Stimulated activated naive B cell treated with anti-CD40 and anti-IgM and Interleukin-4, amounts not matched to agents 10 μg/mL and 1 μg/mL and 100 μg/mL, for 72 hours (primary cell): Measurements from ENCODE around the gene SLC28A2.
"Not testable (repeated sequence)": the region's sequence is repeated elsewhere in the genome, so short reads cannot be mapped to it uniquely, and the experiment has no call there.

Source experiments
- ATAC-seq, 2 donors: fragments of 150-1000 bp; cut with Tn5 transposase; replicated peaks; 2 replicates each; pipeline ENCODE4 v1.10.0; 2021; ENCODE audit warnings: moderate library complexity in 1 of 2
- DNase-seq: peaks from one replicate; pipeline ENCODE4 v3.0.0; 2021
- H3K27ac Mint-ChIP-seq: one replicate; pipeline ENCODE4 v1.8.0; 2022; ENCODE audit warnings: mild to moderate bottlenecking, mixed read lengths
- H3K27me3 Mint-ChIP-seq, 2 donors: one replicate each; pipeline ENCODE4 v1.8.0; 2022; ENCODE audit warnings: mixed read lengths in 2 of 2
- H3K36me3 Mint-ChIP-seq, 2 donors: one replicate each; pipeline ENCODE4 v1.8.0; 2022; ENCODE audit warnings: mixed read lengths in 2 of 2, mild to moderate bottlenecking in 1 of 2
- H3K4me1 Mint-ChIP-seq, 2 donors: one replicate each; pipeline ENCODE4 v1.8.0; 2022; ENCODE audit warnings: mixed read lengths in 2 of 2, mild to moderate bottlenecking in 1 of 2
- H3K4me3 Mint-ChIP-seq, 2 donors: one replicate each; pipeline ENCODE4 v1.8.0; 2022; ENCODE audit warnings: mild to moderate bottlenecking in 2 of 2, mixed read lengths in 2 of 2, moderate library complexity in 1 of 2
- H3K9me3 Mint-ChIP-seq, 2 donors: one replicate each; pipeline ENCODE4 v1.8.0; 2022; ENCODE audit warnings: mixed read lengths in 2 of 2, mild to moderate bottlenecking in 1 of 2

Gene SLC28A2

GRCh38 chr15:45279024-45279698 is 27.1 kb downstream of the SLC28A2 start:
- Mint-ChIP-seq H3K36me3 (peaks cover 0 to 4% of the 10 kb centered on the region in 2 donors), H3K27ac (peak overlapping the region; percentile 76), H3K27me3 (peaks cover 3 to 8% of the 10 kb centered on the region in 2 donors), H3K4me1 (peaks cover 6 to 13% of the 10 kb centered on the region in 2 donors), H3K4me3 (peak overlapping the region; percentile 89 to 91), H3K9me3 (no peaks in the 10 kb centered on the region)
- peak; percentile 97 for DNase-seq
- peak; percentile 100 for ATAC-seq

- Mint-ChIP-seq H3K4me3 (no peak overlapping the region), H3K27ac (no peak overlapping the region), H3K36me3 (peaks cover 1 to 2% of the 10 kb centered on the region in 2 donors), H3K27me3 (peaks cover 25 to 28% of the 10 kb centered on the region in 2 donors), H3K9me3 (no peaks in the 10 kb centered on the region), H3K4me1 (peaks cover 0 to under 1% of the 10 kb centered on the region in 2 donors)
- DNase-seq (no peak), ATAC-seq (no peak)
Observed at GRCh38 chr15:45285413-45285812, 33.4 kb downstream of the SLC28A2 start.

- Mint-ChIP-seq H3K4me3 (no peak overlapping the region), H3K4me1 (no peaks in the 10 kb centered on the region), H3K27ac (no peak overlapping the region), H3K36me3 (peaks cover 0 to 2% of the 10 kb centered on the region in 2 donors), H3K9me3 (no peaks in the 10 kb centered on the region), H3K27me3 (peaks cover 27 to 41% of the 10 kb centered on the region in 2 donors)
- ATAC-seq: no peak
- DNase-seq: no peak
Observed at GRCh38 chr15:45287390-45287956, 35.4 kb downstream of the SLC28A2 start.

GRCh38 chr15:45288947-45289346 is 36.9 kb downstream of the SLC28A2 start:
- H3K4me1 Mint-ChIP-seq: no peaks in the 10 kb centered on the region
- ATAC-seq: no peak
- H3K27me3 Mint-ChIP-seq: peaks cover 26 to 40% of the 10 kb centered on the region in 2 donors
- no peaks in the 10 kb centered on the region for H3K9me3 Mint-ChIP-seq
- H3K4me3 Mint-ChIP-seq: no peak overlapping the region
- no peak overlapping the region for H3K27ac Mint-ChIP-seq
- peaks cover 0 to 2% of the 10 kb centered on the region in 2 donors for H3K36me3 Mint-ChIP-seq
- DNase-seq: no peak

- DNase-seq: no peak
- Mint-ChIP-seq H3K27me3 (peaks cover 29 to 35% of the 10 kb centered on the region in 2 donors), H3K36me3 (peaks cover 6 to 11% of the 10 kb centered on the region in 2 donors), H3K9me3 (peaks cover 3 to 11% of the 10 kb centered on the region in 2 donors), H3K27ac (no peak overlapping the region), H3K4me3 (no peak overlapping the region), H3K4me1 (no peaks in the 10 kb centered on the region)
- no peak for ATAC-seq
Observed at GRCh38 chr15:45291822-45292582, 40.0 kb downstream of the SLC28A2 start.

GRCh38 chr15:45293326-45293725 is 41.3 kb downstream of the SLC28A2 start:
- not testable (repeated sequence) for H3K4me1 Mint-ChIP-seq, DNase-seq, H3K4me3 Mint-ChIP-seq, H3K27ac Mint-ChIP-seq, ATAC-seq
- Mint-ChIP-seq H3K9me3 (peaks cover 9 to 18% of the 10 kb centered on the region in 2 donors), H3K27me3 (peaks cover 27 to 38% of the 10 kb centered on the region in 2 donors), H3K36me3 (peaks cover 6 to 13% of the 10 kb centered on the region in 2 donors)

GRCh38 chr15:45298964-45299378 is 46.9 kb downstream of the SLC28A2 start:
- peaks cover 3 to 13% of the 10 kb centered on the region in 2 donors for H3K36me3 Mint-ChIP-seq
- H3K9me3 Mint-ChIP-seq: peaks cover 14 to 24% of the 10 kb centered on the region in 2 donors
- DNase-seq, ATAC-seq, H3K4me3 Mint-ChIP-seq, H3K4me1 Mint-ChIP-seq, H3K27ac Mint-ChIP-seq: not testable (repeated sequence)
- H3K27me3 Mint-ChIP-seq: peaks cover 27 to 28% of the 10 kb centered on the region in 2 donors

- peaks cover 27 to 46% of the 10 kb centered on the region in 2 donors for H3K27me3 Mint-ChIP-seq
- no peak overlapping the region for H3K27ac Mint-ChIP-seq
Observed at GRCh38 chr15:45304711-45305110, 52.7 kb downstream of the SLC28A2 start.

GRCh38 chr15:45306105-45306504 is 54.1 kb downstream of the SLC28A2 start:
- no peak for ATAC-seq

More at GRCh38 chr15:45304711-45305110, 52.7 kb downstream of the SLC28A2 start:
- DNase-seq (no peak), ATAC-seq (no peak)
- Mint-ChIP-seq H3K9me3 (peaks cover 0 to 2% of the 10 kb centered on the region in 2 donors), H3K4me3 (no peak overlapping the region), H3K36me3 (no peaks in the 10 kb centered on the region), H3K4me1 (peaks cover 2 to 9% of the 10 kb centered on the region in 2 donors)

GRCh38 chr15:45307230-45307924 is 55.3 kb downstream of the SLC28A2 start:
- peak overlapping the region; percentile 70 to 73 for H3K4me3 Mint-ChIP-seq
- peaks cover 28 to 43% of the 10 kb centered on the region in 2 donors for H3K27me3 Mint-ChIP-seq
- H3K9me3 Mint-ChIP-seq: no peaks in the 10 kb centered on the region
- DNase-seq (no peak), ATAC-seq (peak; percentile 42 to 64)
- H3K36me3 Mint-ChIP-seq: no peaks in the 10 kb centered on the region
- H3K27ac Mint-ChIP-seq: no peak overlapping the region
- peaks cover 2 to 9% of the 10 kb centered on the region in 2 donors for H3K4me1 Mint-ChIP-seq

More at GRCh38 chr15:45306105-45306504, 54.1 kb downstream of the SLC28A2 start:
- Mint-ChIP-seq H3K27me3 (peaks cover 31 to 46% of the 10 kb centered on the region in 2 donors), H3K9me3 (no peaks in the 10 kb centered on the region), H3K36me3 (no peaks in the 10 kb centered on the region), H3K4me3 (no peak overlapping the region), H3K4me1 (peaks cover 2 to 9% of the 10 kb centered on the region in 2 donors), H3K27ac (no peak overlapping the region)
- DNase-seq: no peak

- H3K27me3 Mint-ChIP-seq: peaks cover 20 to 27% of the 10 kb centered on the region in 2 donors
- H3K9me3 Mint-ChIP-seq: not testable (repeated sequence)
Observed at GRCh38 chr15:45314117-45314516, 62.1 kb downstream of the SLC28A2 start.

GRCh38 chr15:45314960-45315359 is 62.9 kb downstream of the SLC28A2 start:
- Mint-ChIP-seq H3K27ac (no peak overlapping the region), H3K4me1 (no peaks in the 10 kb centered on the region), H3K4me3 (no peak overlapping the region), H3K9me3 (peaks cover 0 to 4% of the 10 kb centered on the region in 2 donors), H3K36me3 (no peaks in the 10 kb centered on the region), H3K27me3 (peaks cover 20 to 27% of the 10 kb centered on the region in 2 donors)
- no peak for ATAC-seq
- no peak for DNase-seq

More at GRCh38 chr15:45314117-45314516, 62.1 kb downstream of the SLC28A2 start:
- H3K4me1 Mint-ChIP-seq, H3K27ac Mint-ChIP-seq, H3K4me3 Mint-ChIP-seq, ATAC-seq, H3K36me3 Mint-ChIP-seq, DNase-seq: not testable (repeated sequence)

- Mint-ChIP-seq H3K4me3 (no peak overlapping the region), H3K27me3 (peaks cover 16 to 26% of the 10 kb centered on the region in 2 donors), H3K4me1 (no peaks in the 10 kb centered on the region), H3K9me3 (peaks cover 0 to 1% of the 10 kb centered on the region in 2 donors), H3K27ac (no peak overlapping the region), H3K36me3 (no peaks in the 10 kb centered on the region)
- DNase-seq (no peak), ATAC-seq (no peak)
Observed at GRCh38 chr15:45319472-45320214, 67.6 kb downstream of the SLC28A2 start.
